Loucy (cell line): ENCODE measurements around the gene AADACL4.

ENCODE experiments used
- H2AFZ ChIP-seq: fragments of 200-600 bp; sonication (generic); 2 replicates; pipeline ENCODE4 v1.6.0; 2016; ENCODE audit warnings: antibody characterized with exemption, mild to moderate bottlenecking, low read length, moderate library complexity
- H3F3A ChIP-seq: fragments of 200-600 bp; 2 replicates; pipeline ENCODE4 v1.6.0; 2016; ENCODE audit warnings: antibody characterized with exemption, low read depth, mild to moderate bottlenecking
- H3K27me3 ChIP-seq: fragments of 200-600 bp; sonication (generic); 2 replicates; pipeline ENCODE4 v1.6.1; 2014; ENCODE audit warnings: low read length, mild to moderate bottlenecking; ENCODE audit not compliant: insufficient read depth, poor library complexity, severe bottlenecking
- H3K36me3 ChIP-seq: fragments of 200-600 bp; sonication (generic); 2 replicates; pipeline ENCODE4 v1.6.1; 2016; ENCODE audit warnings: low read length; ENCODE audit not compliant: insufficient read depth
- H3K4me1 ChIP-seq: fragments of 200-600 bp; sonication (generic); 2 replicates; pipeline ENCODE4 v1.5.1; 2014; ENCODE audit warnings: low read length, mild to moderate bottlenecking; ENCODE audit not compliant: insufficient read depth, poor library complexity, severe bottlenecking
- H3K4me2 ChIP-seq: fragments of 200-600 bp; sonication (generic); 2 replicates; pipeline ENCODE4 v1.6.0; 2014; ENCODE audit warnings: antibody characterized with exemption, low read length, low read depth, mild to moderate bottlenecking; ENCODE audit not compliant: poor library complexity, severe bottlenecking
- H3K4me3 ChIP-seq: fragments of 200-600 bp; sonication (generic); 2 replicates; pipeline ENCODE4 v1.5.1; 2014; ENCODE audit warnings: low read length, mild to moderate bottlenecking, mixed read lengths; ENCODE audit not compliant: poor library complexity, severe bottlenecking
- H3K79me2 ChIP-seq: fragments of 200-600 bp; sonication (generic); 2 replicates; pipeline ENCODE4 v1.6.1; 2014; ENCODE audit warnings: low read length; ENCODE audit not compliant: insufficient read depth
- H3K9ac ChIP-seq: fragments of 200-600 bp; sonication (generic); 2 replicates; pipeline ENCODE4 v1.6.0; 2014; ENCODE audit warnings: mild to moderate bottlenecking, low read depth, low read length, moderate library complexity; ENCODE audit not compliant: poor library complexity, severe bottlenecking
- H3K9me2 ChIP-seq: fragments of 200-600 bp; sonication (generic); replicated peaks from 2 replicates; pipeline ENCODE4 v1.6.1; 2016; ENCODE audit warnings: low read depth, low read length, mixed read lengths
- H3K9me3 ChIP-seq: fragments of 200-600 bp; sonication (generic); 2 replicates; pipeline ENCODE4 v1.6.1; 2014; ENCODE audit warnings: mild to moderate bottlenecking, antibody characterized with exemption, low read length, low read depth; ENCODE audit not compliant: insufficient read depth
- H4K20me1 ChIP-seq: fragments of 200-600 bp; sonication (generic); 2 replicates; pipeline ENCODE4 v1.6.0; 2014; ENCODE audit warnings: antibody characterized with exemption, low read length, mild to moderate bottlenecking; ENCODE audit not compliant: insufficient read depth, poor library complexity, severe bottlenecking
- EZH2phosphoT487 ChIP-seq: fragments of 200-600 bp; IDR thresholded peaks from 2 replicates; pipeline ENCODE4 v1.6.1; 2018; ENCODE audit warnings: antibody characterized with exemption, mild to moderate bottlenecking, moderate library complexity, borderline replicate concordance
- TF ChIP-seq, protein P1 (sequence below): fragments of 200-600 bp; sonication (generic); conservative IDR thresholded peaks from 2 replicates; pipeline ENCODE4 v1.5.1; 2014; ENCODE audit warnings: mild to moderate bottlenecking, antibody characterized with exemption, low read length

The AADACL4 gene

GRCh38 chr1:12630946-12631530 is 12.8 kb upstream of the AADACL4 start:
- H3K79me2 ChIP-seq, result no peaks in the 10 kb centered on the region
- H3K27me3 ChIP-seq, result no peaks in the 10 kb centered on the region
- H3K36me3 ChIP-seq, result no peaks in the 10 kb centered on the region
- no peak overlapping the region for H3K9ac ChIP-seq
- H4K20me1 ChIP-seq, result no peaks in the 10 kb centered on the region
- H3K4me2 ChIP-seq, result no peak overlapping the region
- no peaks in the 10 kb centered on the region for H3K9me2 ChIP-seq
- H3K4me1 ChIP-seq, result peaks cover 11% of the 10 kb centered on the region
- no peak overlapping the region for H2AFZ ChIP-seq
- no peak for TF ChIP-seq EZH2phosphoT487
- TF ChIP-seq, protein P1, sequence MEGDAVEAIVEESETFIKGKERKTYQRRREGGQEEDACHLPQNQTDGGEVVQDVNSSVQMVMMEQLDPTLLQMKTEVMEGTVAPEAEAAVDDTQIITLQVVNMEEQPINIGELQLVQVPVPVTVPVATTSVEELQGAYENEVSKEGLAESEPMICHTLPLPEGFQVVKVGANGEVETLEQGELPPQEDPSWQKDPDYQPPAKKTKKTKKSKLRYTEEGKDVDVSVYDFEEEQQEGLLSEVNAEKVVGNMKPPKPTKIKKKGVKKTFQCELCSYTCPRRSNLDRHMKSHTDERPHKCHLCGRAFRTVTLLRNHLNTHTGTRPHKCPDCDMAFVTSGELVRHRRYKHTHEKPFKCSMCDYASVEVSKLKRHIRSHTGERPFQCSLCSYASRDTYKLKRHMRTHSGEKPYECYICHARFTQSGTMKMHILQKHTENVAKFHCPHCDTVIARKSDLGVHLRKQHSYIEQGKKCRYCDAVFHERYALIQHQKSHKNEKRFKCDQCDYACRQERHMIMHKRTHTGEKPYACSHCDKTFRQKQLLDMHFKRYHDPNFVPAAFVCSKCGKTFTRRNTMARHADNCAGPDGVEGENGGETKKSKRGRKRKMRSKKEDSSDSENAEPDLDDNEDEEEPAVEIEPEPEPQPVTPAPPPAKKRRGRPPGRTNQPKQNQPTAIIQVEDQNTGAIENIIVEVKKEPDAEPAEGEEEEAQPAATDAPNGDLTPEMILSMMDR, result no peak
- no peaks in the 10 kb centered on the region for H3F3A ChIP-seq
- H3K9me3 ChIP-seq, result no peaks in the 10 kb centered on the region
- H3K4me3 ChIP-seq, result no peak overlapping the region

DNA sequence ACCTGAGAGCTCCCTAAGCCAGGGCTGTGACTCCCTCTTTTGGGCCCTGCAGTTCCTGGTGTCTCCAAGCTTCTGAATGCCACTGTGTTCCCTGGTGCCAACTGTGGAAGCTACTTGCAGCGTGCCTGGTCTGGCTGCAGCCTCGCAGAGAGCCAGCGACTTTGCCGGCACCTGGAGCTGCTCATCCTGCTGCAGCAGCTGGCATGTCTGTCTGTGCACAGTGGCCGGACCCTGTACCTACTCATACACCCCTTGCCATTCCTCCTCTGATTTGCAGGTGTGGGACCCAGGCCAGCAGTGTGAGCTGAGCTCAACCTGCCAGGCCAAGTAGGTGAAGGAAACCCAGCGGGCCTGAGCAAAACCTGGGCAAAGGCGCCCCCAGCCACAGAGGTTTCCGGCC is 12.3 kb upstream of the AADACL4 start:
- Histone ChIP-seq H3K9me2 (no peaks in the 10 kb centered on the region), H3K36me3 (no peaks in the 10 kb centered on the region), H3K4me3 (no peak overlapping the region), H3F3A (no peaks in the 10 kb centered on the region), H3K79me2 (no peaks in the 10 kb centered on the region), H4K20me1 (no peaks in the 10 kb centered on the region), H3K4me2 (no peak overlapping the region), H3K4me1 (peaks cover 9% of the 10 kb centered on the region), H3K27me3 (no peaks in the 10 kb centered on the region), H2AFZ (no peak overlapping the region), H3K9ac (no peak overlapping the region), H3K9me3 (no peaks in the 10 kb centered on the region)
- TF ChIP-seq EZH2phosphoT487, result no peak
- TF ChIP-seq, protein P1, result no peak

DNA sequence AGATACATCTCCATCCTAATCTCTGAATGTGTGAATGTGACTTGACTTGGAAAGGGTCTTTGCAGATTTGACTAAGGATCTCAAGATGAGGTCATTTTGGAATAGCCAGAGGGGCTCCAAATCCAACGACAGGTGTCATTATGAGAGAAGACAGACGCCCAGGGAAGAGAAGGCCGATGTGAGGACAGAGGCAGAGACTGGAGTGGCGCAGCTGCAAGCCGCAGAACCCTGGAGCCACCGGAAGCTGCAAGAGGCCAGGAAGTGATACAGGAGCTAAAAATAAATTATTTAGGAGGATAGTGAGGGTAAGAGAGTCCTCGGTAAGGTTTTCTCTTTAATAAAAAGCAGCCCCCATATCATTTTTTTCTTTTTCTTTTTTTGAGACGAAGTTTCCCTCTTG is 9.7 kb upstream of the AADACL4 start:
- Histone ChIP-seq H3K9me2 (no peaks in the 10 kb centered on the region), H3K4me2 (no peak overlapping the region), H3K4me3 (no peak overlapping the region), H3K79me2 (no peaks in the 10 kb centered on the region), H3K9ac (no peak overlapping the region), H3K36me3 (no peaks in the 10 kb centered on the region), H3F3A (no peaks in the 10 kb centered on the region), H3K27me3 (no peaks in the 10 kb centered on the region), H3K4me1 (no peaks in the 10 kb centered on the region), H2AFZ (no peak overlapping the region), H3K9me3 (no peaks in the 10 kb centered on the region; the same call in 1 of the 2 replicates), H4K20me1 (no peaks in the 10 kb centered on the region)
- TF ChIP-seq, protein P1, result no peak
- TF ChIP-seq EZH2phosphoT487, result no peak
